HCT116 (cell line): ENCODE measurements around the gene OR6J1. TPM values are rescaled to one million over a fixed set of nuclear protein-coding genes. Genes with fewer than 3 reads are reported as not detected.

Source experiments
- ATAC-seq: fragments of 200-7000 bp; cut with Tn5 transposase; 2 replicates; pipeline ENCODE4 v1.9.1; 2020; ENCODE audit warnings: mild to moderate bottlenecking, moderate library complexity
- BruUV-seq: library from RNA; stranded (reverse); fragments of 400-500 nt; replicated peaks from 2 replicates; lab custom pipeline; 2021; lab: Mats Ljungman, UMichigan
- CTCF ChIA-PET: fragments of 300-600 bp; sonication (Branson Sonifier 250); formaldehyde crosslinking; loops from one replicate; lab custom pipeline; 2021; ENCODE audit warnings: antibody characterized with exemption; lab: Charles Lee
- POLR2A ChIA-PET: fragments of 300-600, 350-600 bp; sonication (Branson Sonifier 250); formaldehyde crosslinking; loops from one replicate; lab custom pipeline; 2021; ENCODE audit warnings: antibody characterized with exemption; lab: Charles Lee
- RAD21 ChIA-PET, 2 experiments: fragments of 300-600 bp; sonication (Branson Sonifier 250); formaldehyde crosslinking; loops; one replicate each; lab custom pipeline; 2023; ENCODE audit warnings: low total read pairs in 2 of 2; ENCODE audit not compliant: uncharacterized antibody in 2 of 2, unreplicated experiment in 2 of 2, low non-redundant PET in 1 of 2; lab: Charles Lee
- DNase-seq: peaks from one replicate; pipeline ENCODE4 v3.0.0-alpha.2; 2010; ENCODE audit warnings: low read depth, low spot score
- H2AFZ ChIP-seq: fragments of 200-600 bp; shearing (Covaris generic), sonication (generic); 2 replicates; pipeline ENCODE4 v1.6.1; 2017; ENCODE audit warnings: low read depth, mixed run types, mixed read lengths, antibody characterized with exemption, low read length; ENCODE audit not compliant: poor library complexity, severe bottlenecking
- H3K27ac ChIP-seq: 2 replicates; pipeline ENCODE4 v1.5.1; 2012; ENCODE audit warnings: low read depth, low read length
- H3K27me3 ChIP-seq: fragments of 200-600 bp; sonication (generic); 2 replicates; pipeline ENCODE4 v1.6.1; 2016; ENCODE audit warnings: mixed run types, low read length, mixed read lengths; ENCODE audit not compliant: insufficient read depth
- H3K36me3 ChIP-seq, 2 experiments: fragments of 200-500 bp in 1 of 2; fragments of 200-600 bp in 1 of 2; sonication (Bioruptor generic) in 1 of 2; sonication (generic) in 1 of 2; 2 replicates each; pipeline versions ENCODE4 v1.5.1 to v1.6.1; 2014 to 2016; ENCODE audit warnings: low read length in 2 of 2, inconsistent platforms in 1 of 2, mixed read lengths in 1 of 2, mixed run types in 1 of 2; ENCODE audit not compliant: insufficient read depth in 2 of 2, control insufficient read depth in 1 of 2
- H3K4me1 ChIP-seq, 2 experiments: fragments of 200-600 bp in 1 of 2; sonication (generic) in 1 of 2; 2 replicates each; pipeline versions ENCODE4 v1.5.1 to v1.6.1; 2012 to 2017; ENCODE audit warnings: low read length in 2 of 2, inconsistent platforms in 1 of 2, mild to moderate bottlenecking in 1 of 2, mixed read lengths in 1 of 2, mixed run types in 1 of 2, moderate library complexity in 1 of 2; ENCODE audit not compliant: insufficient read depth in 2 of 2, control insufficient read depth in 1 of 2
- H3K4me2 ChIP-seq: fragments of 200-600 bp; sonication (generic); 2 replicates; pipeline ENCODE4 v1.6.1; 2017; ENCODE audit warnings: mixed run types, low read length, mixed read lengths
- H3K4me3 ChIP-seq, 2 experiments: fragments of 200-600 bp in 1 of 2; sonication (generic) in 1 of 2; replicated peaks in 1 of 2; 2 replicates each; pipeline ENCODE4 v1.5.1; 2011 to 2016; ENCODE audit warnings: low read length in 2 of 2, control low read depth in 1 of 2, low read depth in 1 of 2, mild to moderate bottlenecking in 1 of 2, mixed read lengths in 1 of 2, mixed run types in 1 of 2
- H3K79me2 ChIP-seq: fragments of 200-600 bp; sonication (generic); 2 replicates; pipeline ENCODE4 v1.6.1; 2017; ENCODE audit warnings: mild to moderate bottlenecking, mixed run types, low read length, moderate library complexity, mixed read lengths; ENCODE audit not compliant: insufficient read depth
- H3K9ac ChIP-seq: fragments of 200-600 bp; sonication (generic); 2 replicates; pipeline ENCODE4 v1.6.1; 2016; ENCODE audit warnings: low read length, mixed read lengths
- H3K9me2 ChIP-seq: fragments of 200-600 bp; sonication (generic), shearing (Covaris generic); 2 replicates; pipeline ENCODE4 v1.6.1; 2017; ENCODE audit warnings: mixed run types, mild to moderate bottlenecking, moderate library complexity; ENCODE audit not compliant: insufficient read depth
- H3K9me3 ChIP-seq, 2 experiments: fragments of 200-500 bp in 1 of 2; fragments of 200-600 bp in 1 of 2; sonication (Bioruptor generic) in 1 of 2; sonication (generic) in 1 of 2; 2 replicates each; pipeline ENCODE4 v1.6.1; 2014 to 2017; ENCODE audit warnings: low read length in 2 of 2, mixed read lengths in 2 of 2, inconsistent platforms in 1 of 2, low read depth in 1 of 2, mild to moderate bottlenecking in 1 of 2, mixed run types in 1 of 2, moderate library complexity in 1 of 2; ENCODE audit not compliant: control insufficient read depth in 1 of 2, insufficient read depth in 1 of 2
- H4K20me1 ChIP-seq: fragments of 200-600 bp; sonication (generic), shearing (Covaris generic); 2 replicates; pipeline ENCODE4 v1.6.1; 2017; ENCODE audit warnings: mixed run types, mild to moderate bottlenecking, moderate library complexity; ENCODE audit not compliant: insufficient read depth
- ATF3 ChIP-seq: IDR thresholded peaks from 2 replicates; pipeline ENCODE4 v1.6.1; 2012
- CBX3 ChIP-seq: IDR thresholded peaks from 2 replicates; pipeline ENCODE4 v1.6.1; 2012; ENCODE audit warnings: low read depth
- EGR1 ChIP-seq: IDR thresholded peaks from 2 replicates; pipeline ENCODE4 v1.6.1; 2012; ENCODE audit warnings: low read depth
- EZH2 ChIP-seq: fragments of 200-600 bp; sonication (generic); IDR thresholded peaks from 2 replicates; pipeline ENCODE4 v1.6.1; 2017; ENCODE audit warnings: antibody characterized with exemption, mixed run types
- EZH2phosphoT487 ChIP-seq: fragments of 200-600 bp; IDR thresholded peaks from 2 replicates; pipeline ENCODE4 v1.6.1; 2018; ENCODE audit warnings: antibody characterized with exemption, borderline replicate concordance
- JUND ChIP-seq: IDR thresholded peaks from 2 replicates; pipeline ENCODE4 v1.6.1; 2012
- SIN3A ChIP-seq: IDR thresholded peaks from 2 replicates; pipeline ENCODE4 v1.6.1; 2012; ENCODE audit warnings: low read depth
- SP1 ChIP-seq: IDR thresholded peaks from 2 replicates; pipeline ENCODE4 v1.6.1; 2012; ENCODE audit warnings: low read depth
- TCF7L2 ChIP-seq: IDR thresholded peaks from 2 replicates; pipeline ENCODE4 v1.7.0; 2011; ENCODE audit warnings: borderline replicate concordance, inconsistent platforms; ENCODE audit not compliant: insufficient read depth, insufficient read length; ENCODE audit errors: extremely low read depth
- ZFX ChIP-seq: fragments of 450-650 bp; IDR thresholded peaks from 2 replicates; pipeline ENCODE4 v1.6.1; 2017
- ZNF274 ChIP-seq: fragments of 200-500 bp; sonication (Bioruptor generic); IDR thresholded peaks from 2 replicates; pipeline ENCODE4 v1.6.1; 2014; ENCODE audit warnings: mild to moderate bottlenecking, low read depth, low read length, inconsistent platforms
- intact Hi-C: fragments of 100-400 bp; cut with micrococcal nuclease; formaldehyde crosslinking; loops from 2 replicates; pipeline ENCODE4 v1.10.0; 2022
- total RNA-seq: library from RNA; stranded (reverse); gene quantifications from one replicate; pipeline ENCODE4 v1.2.1, GENCODE V29; 2021; ENCODE audit not compliant: unreplicated experiment
- TF ChIP-seq, protein P1 (sequence below), 3 experiments: fragments of 200-600 bp in 1 of 3; sonication (generic) in 1 of 3; IDR thresholded peaks in 2 of 3; conservative IDR thresholded peaks in 1 of 3; 2 replicates each; pipeline ENCODE4 v1.5.1; 2012 to 2017; ENCODE audit warnings: low read depth in 2 of 3, low read length in 2 of 3, antibody characterized with exemption in 1 of 3, borderline replicate concordance in 1 of 3, control low read depth in 1 of 3, mild to moderate bottlenecking in 1 of 3, mixed read lengths in 1 of 3, mixed run types in 1 of 3, moderate library complexity in 1 of 3; ENCODE audit not compliant: insufficient read depth in 1 of 3
- TF ChIP-seq, protein P2 (sequence below): IDR thresholded peaks from 2 replicates; pipeline ENCODE4 v1.6.1; 2011; ENCODE audit warnings: mild to moderate bottlenecking, low read length, moderate library complexity; ENCODE audit not compliant: insufficient replicate concordance; ENCODE audit errors: extremely low read depth
- TF ChIP-seq, protein P3 (sequence below): IDR thresholded peaks from 2 replicates; pipeline ENCODE4 v1.6.1; 2012; ENCODE audit warnings: low read depth

Gene OR6J1
- total RNA-seq, 1 experiment from 2014 or later = not detected

- intact Hi-C loops = no loop called here
- no peaks in the 10 kb centered on the region for H3K9me2 ChIP-seq
- H4K20me1 ChIP-seq = no peaks in the 10 kb centered on the region
- H3K36me3 ChIP-seq = peaks cover 0 to 2% of the 10 kb centered on the region in 2 experiments; a peak in 2 of 4 replicates
- no peak for ATAC-seq
- H3K4me2 ChIP-seq = no peak overlapping the region
- no peak overlapping the region for H3K9ac ChIP-seq
- DNase-seq = no peak
- H3K4me3 ChIP-seq = no peak overlapping the region
- no peaks in the 10 kb centered on the region for H3K27me3 ChIP-seq
- TF ChIP-seq ZNF274 = no peak
- TF ChIP-seq JUND = no peak
- TF ChIP-seq EZH2 = no peak
- TF ChIP-seq, protein P1, sequence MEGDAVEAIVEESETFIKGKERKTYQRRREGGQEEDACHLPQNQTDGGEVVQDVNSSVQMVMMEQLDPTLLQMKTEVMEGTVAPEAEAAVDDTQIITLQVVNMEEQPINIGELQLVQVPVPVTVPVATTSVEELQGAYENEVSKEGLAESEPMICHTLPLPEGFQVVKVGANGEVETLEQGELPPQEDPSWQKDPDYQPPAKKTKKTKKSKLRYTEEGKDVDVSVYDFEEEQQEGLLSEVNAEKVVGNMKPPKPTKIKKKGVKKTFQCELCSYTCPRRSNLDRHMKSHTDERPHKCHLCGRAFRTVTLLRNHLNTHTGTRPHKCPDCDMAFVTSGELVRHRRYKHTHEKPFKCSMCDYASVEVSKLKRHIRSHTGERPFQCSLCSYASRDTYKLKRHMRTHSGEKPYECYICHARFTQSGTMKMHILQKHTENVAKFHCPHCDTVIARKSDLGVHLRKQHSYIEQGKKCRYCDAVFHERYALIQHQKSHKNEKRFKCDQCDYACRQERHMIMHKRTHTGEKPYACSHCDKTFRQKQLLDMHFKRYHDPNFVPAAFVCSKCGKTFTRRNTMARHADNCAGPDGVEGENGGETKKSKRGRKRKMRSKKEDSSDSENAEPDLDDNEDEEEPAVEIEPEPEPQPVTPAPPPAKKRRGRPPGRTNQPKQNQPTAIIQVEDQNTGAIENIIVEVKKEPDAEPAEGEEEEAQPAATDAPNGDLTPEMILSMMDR (IDR thresholded peaks at IDR 0.05 in 2 of 3, conservative IDR thresholded peaks at IDR 0.05 in 1 of 3; ENCODE audit: borderline replicate concordance in 1 of 3, insufficient read depth in 1 of 3, low read depth in 2 of 3, low read length in 2 of 3) = no peak
- no peak for TF ChIP-seq SP1
- no peak for TF ChIP-seq ZFX
- no peak for TF ChIP-seq EGR1
- TF ChIP-seq EZH2phosphoT487 = no peak
- no peak for TF ChIP-seq SIN3A
- TF ChIP-seq CBX3 = no peak
- TF ChIP-seq, protein P2, sequence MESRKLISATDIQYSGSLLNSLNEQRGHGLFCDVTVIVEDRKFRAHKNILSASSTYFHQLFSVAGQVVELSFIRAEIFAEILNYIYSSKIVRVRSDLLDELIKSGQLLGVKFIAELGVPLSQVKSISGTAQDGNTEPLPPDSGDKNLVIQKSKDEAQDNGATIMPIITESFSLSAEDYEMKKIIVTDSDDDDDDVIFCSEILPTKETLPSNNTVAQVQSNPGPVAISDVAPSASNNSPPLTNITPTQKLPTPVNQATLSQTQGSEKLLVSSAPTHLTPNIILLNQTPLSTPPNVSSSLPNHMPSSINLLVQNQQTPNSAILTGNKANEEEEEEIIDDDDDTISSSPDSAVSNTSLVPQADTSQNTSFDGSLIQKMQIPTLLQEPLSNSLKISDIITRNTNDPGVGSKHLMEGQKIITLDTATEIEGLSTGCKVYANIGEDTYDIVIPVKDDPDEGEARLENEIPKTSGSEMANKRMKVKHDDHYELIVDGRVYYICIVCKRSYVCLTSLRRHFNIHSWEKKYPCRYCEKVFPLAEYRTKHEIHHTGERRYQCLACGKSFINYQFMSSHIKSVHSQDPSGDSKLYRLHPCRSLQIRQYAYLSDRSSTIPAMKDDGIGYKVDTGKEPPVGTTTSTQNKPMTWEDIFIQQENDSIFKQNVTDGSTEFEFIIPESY = no peak
- TF ChIP-seq, protein P3, sequence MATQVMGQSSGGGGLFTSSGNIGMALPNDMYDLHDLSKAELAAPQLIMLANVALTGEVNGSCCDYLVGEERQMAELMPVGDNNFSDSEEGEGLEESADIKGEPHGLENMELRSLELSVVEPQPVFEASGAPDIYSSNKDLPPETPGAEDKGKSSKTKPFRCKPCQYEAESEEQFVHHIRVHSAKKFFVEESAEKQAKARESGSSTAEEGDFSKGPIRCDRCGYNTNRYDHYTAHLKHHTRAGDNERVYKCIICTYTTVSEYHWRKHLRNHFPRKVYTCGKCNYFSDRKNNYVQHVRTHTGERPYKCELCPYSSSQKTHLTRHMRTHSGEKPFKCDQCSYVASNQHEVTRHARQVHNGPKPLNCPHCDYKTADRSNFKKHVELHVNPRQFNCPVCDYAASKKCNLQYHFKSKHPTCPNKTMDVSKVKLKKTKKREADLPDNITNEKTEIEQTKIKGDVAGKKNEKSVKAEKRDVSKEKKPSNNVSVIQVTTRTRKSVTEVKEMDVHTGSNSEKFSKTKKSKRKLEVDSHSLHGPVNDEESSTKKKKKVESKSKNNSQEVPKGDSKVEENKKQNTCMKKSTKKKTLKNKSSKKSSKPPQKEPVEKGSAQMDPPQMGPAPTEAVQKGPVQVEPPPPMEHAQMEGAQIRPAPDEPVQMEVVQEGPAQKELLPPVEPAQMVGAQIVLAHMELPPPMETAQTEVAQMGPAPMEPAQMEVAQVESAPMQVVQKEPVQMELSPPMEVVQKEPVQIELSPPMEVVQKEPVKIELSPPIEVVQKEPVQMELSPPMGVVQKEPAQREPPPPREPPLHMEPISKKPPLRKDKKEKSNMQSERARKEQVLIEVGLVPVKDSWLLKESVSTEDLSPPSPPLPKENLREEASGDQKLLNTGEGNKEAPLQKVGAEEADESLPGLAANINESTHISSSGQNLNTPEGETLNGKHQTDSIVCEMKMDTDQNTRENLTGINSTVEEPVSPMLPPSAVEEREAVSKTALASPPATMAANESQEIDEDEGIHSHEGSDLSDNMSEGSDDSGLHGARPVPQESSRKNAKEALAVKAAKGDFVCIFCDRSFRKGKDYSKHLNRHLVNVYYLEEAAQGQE = no peak
- TF ChIP-seq TCF7L2 = no peak
- no peak for TF ChIP-seq ATF3
- RAD21 ChIA-PET = no interaction called here
- no peaks in the 10 kb centered on the region for H3K79me2 ChIP-seq
- no peak overlapping the region for H2AFZ ChIP-seq
- no TSS peak for BruUV-seq
- no peaks in the 10 kb centered on the region for H3K9me3 ChIP-seq
- CTCF ChIA-PET = no interaction called here
- H3K4me1 ChIP-seq = peaks cover 9 to 23% of the 10 kb centered on the region in 2 experiments; a peak in 3 of 4 replicates
- POLR2A ChIA-PET = no interaction called here
- H3K27ac ChIP-seq = no peak overlapping the region
Measured at GRCh38 chr14:22606380-22606779, 37.8 kb downstream of the OR6J1 start.
